GM19240 (cell line): ENCODE measurements around the gene CA7.
"Not testable (repeated sequence)": the region's sequence is repeated elsewhere in the genome, so short reads cannot be mapped to it uniquely, and the experiment has no call there.

Source experiments
- DNase-seq: peaks from one replicate; pipeline ENCODE4 v3.0.0; 2011; ENCODE audit warnings: low spot score; ENCODE audit not compliant: insufficient read length

CA7 gene

DNA sequence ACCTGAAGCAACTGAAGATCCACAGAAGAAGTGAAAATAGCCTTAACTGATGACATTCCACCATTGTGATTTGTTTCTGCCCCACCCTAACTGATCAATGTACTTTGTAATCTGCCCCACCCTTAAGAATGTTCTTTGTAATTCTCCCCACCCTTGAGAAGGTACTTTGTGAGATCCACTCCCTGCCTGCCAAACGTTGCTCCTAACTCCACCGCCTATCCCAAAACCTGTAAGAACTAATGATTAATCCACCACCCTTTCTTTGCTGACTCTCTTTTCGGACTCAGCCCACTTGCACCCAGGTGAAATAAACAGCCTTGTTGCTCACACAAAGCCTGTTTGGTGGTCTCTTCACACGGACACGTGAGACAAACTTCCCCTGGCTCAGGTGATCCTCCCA is 52.5 kb downstream of the CA7 start:
- not testable (repeated sequence) for DNase-seq

DNA sequence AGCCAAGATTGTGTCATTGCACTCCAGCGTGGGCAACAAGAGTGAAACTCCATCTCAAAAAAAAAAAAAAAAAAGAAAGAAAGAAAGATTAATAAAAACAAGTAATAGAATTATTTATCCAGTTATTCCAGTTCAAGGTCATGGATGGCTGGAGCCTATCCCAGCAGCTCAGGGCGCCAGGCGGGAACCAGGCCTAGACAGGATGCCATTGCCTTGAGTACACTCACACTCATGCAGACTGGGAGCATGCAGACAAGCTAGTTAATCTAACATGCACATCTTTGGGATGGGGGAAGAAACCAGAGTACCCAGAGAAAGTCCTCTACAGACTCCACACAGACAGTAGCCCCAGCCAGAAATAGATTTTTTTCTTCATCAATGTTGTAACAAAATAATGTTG is 54.0 kb downstream of the CA7 start:
- DNase-seq, result no peak

DNA sequence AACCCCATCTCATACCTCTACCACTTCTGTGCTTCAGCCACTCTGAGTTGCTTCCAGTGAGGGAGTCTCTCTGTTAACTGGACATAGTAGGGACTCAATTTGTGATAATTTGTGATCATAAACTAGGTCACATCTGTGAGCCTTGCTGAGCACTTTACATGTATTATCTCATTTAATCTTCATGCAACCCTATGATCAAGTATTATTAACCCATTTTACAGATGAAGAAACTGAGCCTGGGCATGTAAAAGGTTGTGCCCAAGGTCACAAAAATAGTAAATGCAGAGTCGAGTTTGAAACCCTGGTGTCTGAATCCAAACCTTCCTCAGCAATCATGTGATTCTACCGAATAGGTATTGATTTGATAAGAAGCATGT is 54.7 kb downstream of the CA7 start:
- no peak for DNase-seq

DNA sequence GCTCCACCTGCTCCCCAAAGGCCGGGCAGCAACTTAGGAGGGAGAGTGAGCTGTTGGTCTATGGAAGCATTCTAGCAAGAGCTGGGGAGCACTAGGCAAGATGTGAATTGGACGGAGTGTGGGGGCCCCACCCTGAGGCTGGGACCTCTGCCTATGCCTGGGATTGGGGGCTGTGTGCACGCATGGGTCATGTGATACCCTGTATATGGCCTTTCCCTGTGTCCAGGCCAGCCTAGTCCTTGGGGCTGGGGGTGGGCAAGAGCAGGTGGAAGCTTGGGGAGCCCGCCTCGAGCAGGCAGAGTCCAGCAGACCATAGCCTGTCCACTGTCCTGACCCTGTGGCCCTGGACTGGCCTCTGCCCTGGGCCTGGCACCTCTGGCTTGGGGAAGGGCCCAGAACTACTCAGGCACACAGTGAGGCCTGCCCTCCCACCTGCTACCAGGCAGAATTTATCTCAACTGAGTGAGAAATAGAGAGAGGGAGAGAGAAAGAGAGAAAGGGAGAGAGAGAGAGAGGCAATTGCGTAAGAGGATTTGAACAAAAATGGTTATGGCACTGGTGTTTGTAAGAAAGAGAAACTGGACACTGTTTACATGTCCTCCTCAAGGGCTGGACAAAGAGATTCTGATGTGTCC is 55.2 kb downstream of the CA7 start:
- no peak for DNase-seq

DNA sequence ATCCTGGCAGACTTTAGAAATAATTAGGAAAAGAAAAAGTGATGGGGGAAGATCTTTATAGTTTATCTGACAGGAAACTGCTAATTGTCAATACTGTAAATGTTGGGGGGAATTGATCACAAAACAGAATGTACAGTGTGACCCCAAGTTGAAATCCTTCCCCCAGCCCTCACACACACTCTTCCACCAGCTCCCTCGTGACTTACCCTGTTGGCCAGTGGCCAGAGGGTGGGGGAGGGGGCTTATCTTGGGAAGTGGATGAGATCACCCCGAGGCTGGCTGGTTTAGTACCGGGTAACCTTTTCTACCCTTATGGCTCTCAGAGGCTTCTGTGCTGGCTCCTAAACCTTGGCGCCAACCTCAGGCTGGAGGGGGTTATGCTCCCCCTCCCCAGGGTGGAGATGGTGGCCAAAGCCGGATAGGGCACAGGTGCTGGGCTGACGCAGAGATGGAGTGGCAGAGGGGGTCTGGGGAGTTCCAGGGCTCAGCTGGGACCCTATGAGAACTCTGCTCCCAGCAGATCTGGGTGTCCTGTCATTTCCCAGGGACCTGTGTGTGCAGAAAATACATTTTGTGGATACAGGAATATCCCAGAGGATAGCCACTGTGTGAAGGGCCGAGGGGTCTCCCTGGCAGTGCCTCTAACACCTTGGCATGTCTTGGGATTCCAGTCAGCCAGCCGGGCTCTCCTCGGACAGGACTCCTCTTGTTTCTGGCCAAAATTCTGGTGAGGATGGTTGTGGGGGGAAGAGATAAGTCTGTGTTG is 55.9 kb downstream of the CA7 start:
- DNase-seq, result no peak

DNA sequence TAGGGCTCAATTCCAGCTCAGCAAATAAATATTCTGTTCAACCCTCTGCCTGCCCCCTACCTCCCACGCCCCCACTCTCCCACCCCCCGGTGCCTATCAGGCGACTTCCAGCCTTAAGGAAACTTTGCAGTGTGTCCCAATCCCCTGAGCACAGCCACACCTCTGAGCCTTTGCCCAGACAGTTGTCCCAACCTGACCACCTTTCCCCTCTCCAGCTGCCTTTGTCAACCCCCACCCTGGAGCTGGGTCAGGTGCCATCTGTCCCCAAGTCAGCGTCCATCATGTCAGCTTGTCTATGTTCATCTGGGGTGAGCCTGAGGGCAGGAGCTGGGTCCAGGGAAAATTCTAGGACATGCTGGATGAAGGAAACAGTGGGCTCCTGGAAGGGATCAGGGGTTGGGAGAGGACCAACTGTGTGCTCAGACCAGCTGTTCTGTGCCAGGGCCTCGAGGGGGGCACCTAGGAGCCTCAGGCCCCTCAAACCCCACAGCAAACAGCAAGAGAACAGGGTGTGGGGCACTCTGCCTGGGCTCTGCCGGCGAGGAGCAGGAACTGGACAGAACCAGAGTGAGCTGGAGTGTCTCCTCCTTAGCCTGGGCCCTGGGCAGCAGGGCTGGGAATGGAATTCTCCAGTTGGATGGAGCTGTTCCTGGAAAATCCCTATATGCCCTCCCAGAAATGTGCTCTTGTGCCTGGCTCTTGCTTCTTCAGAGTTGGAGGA is 56.7 kb downstream of the CA7 start:
- DNase-seq, result no peak

DNA sequence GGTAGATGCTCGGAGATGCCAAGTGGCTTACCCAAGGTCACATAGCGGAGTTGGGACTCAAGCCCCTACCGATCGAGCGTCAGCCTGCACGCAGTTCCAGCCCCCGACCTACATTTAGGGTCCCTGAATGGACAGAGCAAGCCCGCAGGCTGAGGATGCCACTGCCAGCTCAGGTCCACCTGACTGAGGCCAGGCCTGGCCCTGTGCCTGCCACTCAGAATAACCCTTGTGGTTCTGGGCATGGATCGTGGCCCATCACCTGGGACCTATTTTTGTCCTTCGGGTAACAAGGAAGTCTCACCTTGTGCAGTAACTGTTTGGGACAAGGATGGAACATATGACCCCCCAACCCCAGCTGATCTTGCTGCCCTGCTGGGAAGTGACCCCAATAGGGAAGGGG is 57.4 kb downstream of the CA7 start:
- DNase-seq, result no peak

DNA sequence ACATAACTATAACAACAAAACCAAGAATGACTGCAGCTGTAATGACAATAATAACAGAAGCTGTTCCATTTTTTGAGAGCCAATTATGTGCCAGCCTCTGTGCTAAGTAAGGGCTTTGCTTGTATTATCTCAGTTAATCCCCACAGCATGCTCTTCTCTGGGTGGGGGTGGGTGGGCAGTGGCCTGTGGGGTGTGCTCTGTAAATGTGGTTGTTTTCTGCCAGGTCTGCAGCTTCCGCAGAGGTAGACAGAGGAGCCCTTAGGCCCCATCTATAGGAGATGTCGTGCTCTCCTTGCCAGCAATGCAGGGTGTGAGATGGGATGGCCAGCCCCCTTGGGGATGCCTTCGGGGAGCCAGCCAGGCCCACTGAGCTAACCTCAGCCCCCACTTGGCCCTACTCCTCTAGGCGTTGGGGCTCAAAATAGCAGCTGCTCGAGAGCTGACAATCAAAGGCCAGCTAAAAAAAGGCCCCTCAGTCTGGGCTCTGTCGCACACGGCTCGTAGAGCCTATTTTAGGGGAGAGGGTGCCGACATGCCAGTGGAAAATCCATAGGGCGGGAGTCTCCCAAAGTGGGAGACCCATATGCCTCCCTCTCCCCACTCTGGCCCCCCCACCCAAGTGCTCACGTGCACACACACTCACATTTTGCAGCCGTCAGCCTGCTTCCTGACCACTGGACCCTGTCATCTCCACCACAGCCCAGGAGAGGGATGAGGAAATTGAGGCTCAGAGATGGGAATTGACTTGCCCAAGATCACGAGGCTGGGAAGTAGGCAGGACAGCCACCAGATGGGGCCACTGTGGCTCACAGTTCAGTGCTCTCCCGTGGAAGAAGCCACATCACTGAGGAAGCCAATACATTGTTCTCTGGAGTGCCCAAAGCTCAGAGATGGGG is 58.7 kb downstream of the CA7 start:
- DNase-seq, result no peak
